Glutamatergic neuron (in vitro differentiated cells): ENCODE measurements around the gene KCNMA1. TPM values are rescaled to one million over a fixed set of nuclear protein-coding genes. Genes with fewer than 3 reads are reported as not detected.

ENCODE experiments used
- DNase-seq: peaks from one replicate; pipeline ENCODE4 v3.0.0; 2022
- H3K27ac Mint-ChIP-seq: one replicate; pipeline ENCODE4 v1.8.0; 2020; ENCODE audit warnings: mild to moderate bottlenecking, mixed read lengths, inconsistent platforms; ENCODE audit not compliant: unreplicated experiment
- H3K27me3 Mint-ChIP-seq: one replicate; pipeline ENCODE4 v1.8.0; 2020; ENCODE audit warnings: mild to moderate bottlenecking, moderate library complexity, mixed read lengths, inconsistent platforms; ENCODE audit not compliant: unreplicated experiment
- H3K36me3 Mint-ChIP-seq: one replicate; pipeline ENCODE4 v1.8.0; 2020; ENCODE audit warnings: mild to moderate bottlenecking, mixed read lengths, inconsistent platforms; ENCODE audit not compliant: unreplicated experiment
- H3K4me1 Mint-ChIP-seq: one replicate; pipeline ENCODE4 v1.8.0; 2020; ENCODE audit warnings: mild to moderate bottlenecking, low read depth, mixed read lengths, inconsistent platforms; ENCODE audit not compliant: unreplicated experiment
- H3K4me3 Mint-ChIP-seq: one replicate; pipeline ENCODE4 v1.8.0; 2020; ENCODE audit warnings: mild to moderate bottlenecking, mixed read lengths, inconsistent platforms; ENCODE audit not compliant: unreplicated experiment
- H3K9me3 Mint-ChIP-seq: one replicate; pipeline ENCODE4 v1.8.0; 2020; ENCODE audit warnings: mild to moderate bottlenecking, moderate library complexity, mixed read lengths, inconsistent platforms; ENCODE audit not compliant: unreplicated experiment
- CTCF ChIP-seq: fragments of 200-600 bp; sonication (generic); IDR thresholded peaks from one replicate; pipeline ENCODE4 v1.5.0; 2021; ENCODE audit not compliant: partially characterized antibody, unreplicated experiment
- total RNA-seq: library from RNA; stranded (reverse); fragmentation: NEBNext Ultra II Directional; extraction: Animal tissue kit (Norgen Biotek cat#: 25700); gene quantifications from one replicate; pipeline ENCODE4 v1.2.1, GENCODE V29; 2021; ENCODE audit not compliant: unreplicated experiment

The KCNMA1 gene
- total RNA-seq, 1 donor from 2014 or later: 3.2 TPM

- Mint-ChIP-seq H3K27me3 (no peaks in the 10 kb centered on the region), H3K9me3 (peaks cover 1% of the 10 kb centered on the region), H3K4me3 (no peak overlapping the region), H3K27ac (no peak overlapping the region), H3K36me3 (no peaks in the 10 kb centered on the region), H3K4me1 (no peaks in the 10 kb centered on the region)
- TF ChIP-seq CTCF: no peak
- no peak for DNase-seq
These were observed 458.5 kb downstream of the KCNMA1 start for GRCh38 chr10:77179015-77179695.

- Mint-ChIP-seq H3K4me3 (no peak overlapping the region), H3K4me1 (no peaks in the 10 kb centered on the region), H3K27me3 (no peaks in the 10 kb centered on the region), H3K27ac (no peak overlapping the region), H3K9me3 (peaks cover 1% of the 10 kb centered on the region), H3K36me3 (no peaks in the 10 kb centered on the region)
- TF ChIP-seq CTCF: no peak
- no peak for DNase-seq
These were observed 460.0 kb downstream of the KCNMA1 start for GRCh38 chr10:77177589-77177988.

DNA sequence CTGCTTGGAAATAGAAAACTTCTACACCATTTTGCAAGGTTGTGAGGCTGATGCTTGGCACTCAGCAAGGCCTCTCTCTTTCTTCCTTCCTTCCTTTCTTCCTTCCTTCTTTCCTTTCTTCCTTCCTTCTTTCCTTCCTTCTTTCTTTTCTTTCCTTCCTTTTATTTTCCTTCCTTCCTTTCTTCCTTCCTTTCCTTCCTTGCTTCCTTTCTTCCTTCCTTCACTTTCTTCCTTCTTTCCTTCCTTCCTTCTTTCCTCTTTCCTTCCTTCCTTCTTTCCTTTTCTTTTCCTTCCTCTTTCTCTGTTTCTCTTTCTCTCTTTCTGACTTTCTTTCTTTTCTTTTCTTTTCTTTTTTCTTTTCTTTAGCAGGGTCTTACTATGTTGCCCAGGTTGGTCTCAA is 460.4 kb downstream of the KCNMA1 start:
- no peak for DNase-seq
- TF ChIP-seq CTCF: no peak
- Mint-ChIP-seq H3K27me3 (no peaks in the 10 kb centered on the region), H3K27ac (no peak overlapping the region), H3K4me3 (no peak overlapping the region), H3K36me3 (no peaks in the 10 kb centered on the region), H3K9me3 (peaks cover 1% of the 10 kb centered on the region), H3K4me1 (no peaks in the 10 kb centered on the region)

DNA sequence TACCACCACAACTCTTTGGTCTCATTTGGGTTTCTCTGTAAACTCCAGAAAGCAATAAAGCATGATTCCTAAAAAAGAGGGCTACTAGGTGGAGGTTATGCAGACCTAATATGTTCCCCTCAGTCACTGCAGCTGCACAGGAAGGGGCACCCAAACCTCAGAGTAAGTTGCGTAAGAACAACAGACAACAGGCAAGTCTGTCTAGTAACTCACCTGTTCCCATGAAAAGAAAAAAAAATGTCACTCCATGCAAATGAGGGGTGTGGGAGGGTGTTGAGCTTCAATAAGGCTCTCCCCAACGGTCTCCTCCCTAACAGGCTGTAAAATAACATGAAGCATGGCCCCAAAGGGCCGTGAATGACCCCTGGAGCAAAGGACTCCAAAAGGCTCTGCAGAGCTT is 461.4 kb downstream of the KCNMA1 start:
- Mint-ChIP-seq H3K4me3 (no peak overlapping the region), H3K4me1 (no peaks in the 10 kb centered on the region)
- DNase-seq: no peak

More for the DNA sequence above, 461.4 kb downstream of the KCNMA1 start:
- H3K9me3 Mint-ChIP-seq: peaks cover 1% of the 10 kb centered on the region
- H3K27me3 Mint-ChIP-seq: no peaks in the 10 kb centered on the region
- no peaks in the 10 kb centered on the region for H3K36me3 Mint-ChIP-seq
- TF ChIP-seq CTCF: no peak
- no peak overlapping the region for H3K27ac Mint-ChIP-seq
